HCT116 (cell line): ENCODE results near the gene RDH14. TPM values are rescaled to one million over a fixed set of nuclear protein-coding genes. Genes with fewer than 3 reads are reported as not detected.

Experiments
- ATAC-seq: fragments of 200-7000 bp; cut with Tn5 transposase; 2 replicates; pipeline ENCODE4 v1.9.1; 2020; ENCODE audit warnings: mild to moderate bottlenecking, moderate library complexity
- BruUV-seq: library from RNA; stranded (reverse); fragments of 400-500 nt; replicated peaks from 2 replicates; lab custom pipeline; 2021; lab: Mats Ljungman, UMichigan
- CTCF ChIA-PET: fragments of 300-600 bp; sonication (Branson Sonifier 250); formaldehyde crosslinking; loops from one replicate; lab custom pipeline; 2021; ENCODE audit warnings: antibody characterized with exemption; lab: Charles Lee
- POLR2A ChIA-PET: fragments of 300-600, 350-600 bp; sonication (Branson Sonifier 250); formaldehyde crosslinking; loops from one replicate; lab custom pipeline; 2021; ENCODE audit warnings: antibody characterized with exemption; lab: Charles Lee
- RAD21 ChIA-PET, 2 experiments: fragments of 300-600 bp; sonication (Branson Sonifier 250); formaldehyde crosslinking; loops; one replicate each; lab custom pipeline; 2023; ENCODE audit warnings: low total read pairs in 2 of 2; ENCODE audit not compliant: uncharacterized antibody in 2 of 2, unreplicated experiment in 2 of 2, low non-redundant PET in 1 of 2; lab: Charles Lee
- DNase-seq: peaks from one replicate; pipeline ENCODE4 v3.0.0-alpha.2; 2010; ENCODE audit warnings: low read depth, low spot score
- H2AFZ ChIP-seq: fragments of 200-600 bp; shearing (Covaris generic), sonication (generic); 2 replicates; pipeline ENCODE4 v1.6.1; 2017; ENCODE audit warnings: low read depth, mixed run types, mixed read lengths, antibody characterized with exemption, low read length; ENCODE audit not compliant: poor library complexity, severe bottlenecking
- H3K27ac ChIP-seq: 2 replicates; pipeline ENCODE4 v1.5.1; 2012; ENCODE audit warnings: low read depth, low read length
- H3K27me3 ChIP-seq: fragments of 200-600 bp; sonication (generic); 2 replicates; pipeline ENCODE4 v1.6.1; 2016; ENCODE audit warnings: mixed run types, low read length, mixed read lengths; ENCODE audit not compliant: insufficient read depth
- H3K36me3 ChIP-seq, 2 experiments: fragments of 200-500 bp in 1 of 2; fragments of 200-600 bp in 1 of 2; sonication (Bioruptor generic) in 1 of 2; sonication (generic) in 1 of 2; 2 replicates each; pipeline versions ENCODE4 v1.5.1 to v1.6.1; 2014 to 2016; ENCODE audit warnings: low read length in 2 of 2, inconsistent platforms in 1 of 2, mixed read lengths in 1 of 2, mixed run types in 1 of 2; ENCODE audit not compliant: insufficient read depth in 2 of 2, control insufficient read depth in 1 of 2
- H3K4me1 ChIP-seq, 2 experiments: fragments of 200-600 bp in 1 of 2; sonication (generic) in 1 of 2; 2 replicates each; pipeline versions ENCODE4 v1.5.1 to v1.6.1; 2012 to 2017; ENCODE audit warnings: low read length in 2 of 2, inconsistent platforms in 1 of 2, mild to moderate bottlenecking in 1 of 2, mixed read lengths in 1 of 2, mixed run types in 1 of 2, moderate library complexity in 1 of 2; ENCODE audit not compliant: insufficient read depth in 2 of 2, control insufficient read depth in 1 of 2
- H3K4me2 ChIP-seq: fragments of 200-600 bp; sonication (generic); 2 replicates; pipeline ENCODE4 v1.6.1; 2017; ENCODE audit warnings: mixed run types, low read length, mixed read lengths
- H3K4me3 ChIP-seq, 2 experiments: fragments of 200-600 bp in 1 of 2; sonication (generic) in 1 of 2; replicated peaks in 1 of 2; 2 replicates each; pipeline ENCODE4 v1.5.1; 2011 to 2016; ENCODE audit warnings: low read length in 2 of 2, control low read depth in 1 of 2, low read depth in 1 of 2, mild to moderate bottlenecking in 1 of 2, mixed read lengths in 1 of 2, mixed run types in 1 of 2
- H3K79me2 ChIP-seq: fragments of 200-600 bp; sonication (generic); 2 replicates; pipeline ENCODE4 v1.6.1; 2017; ENCODE audit warnings: mild to moderate bottlenecking, mixed run types, low read length, moderate library complexity, mixed read lengths; ENCODE audit not compliant: insufficient read depth
- H3K9ac ChIP-seq: fragments of 200-600 bp; sonication (generic); 2 replicates; pipeline ENCODE4 v1.6.1; 2016; ENCODE audit warnings: low read length, mixed read lengths
- H3K9me2 ChIP-seq: fragments of 200-600 bp; sonication (generic), shearing (Covaris generic); 2 replicates; pipeline ENCODE4 v1.6.1; 2017; ENCODE audit warnings: mixed run types, mild to moderate bottlenecking, moderate library complexity; ENCODE audit not compliant: insufficient read depth
- H3K9me3 ChIP-seq, 2 experiments: fragments of 200-500 bp in 1 of 2; fragments of 200-600 bp in 1 of 2; sonication (Bioruptor generic) in 1 of 2; sonication (generic) in 1 of 2; 2 replicates each; pipeline ENCODE4 v1.6.1; 2014 to 2017; ENCODE audit warnings: low read length in 2 of 2, mixed read lengths in 2 of 2, inconsistent platforms in 1 of 2, low read depth in 1 of 2, mild to moderate bottlenecking in 1 of 2, mixed run types in 1 of 2, moderate library complexity in 1 of 2; ENCODE audit not compliant: control insufficient read depth in 1 of 2, insufficient read depth in 1 of 2
- H4K20me1 ChIP-seq: fragments of 200-600 bp; sonication (generic), shearing (Covaris generic); 2 replicates; pipeline ENCODE4 v1.6.1; 2017; ENCODE audit warnings: mixed run types, mild to moderate bottlenecking, moderate library complexity; ENCODE audit not compliant: insufficient read depth
- ATF3 ChIP-seq: IDR thresholded peaks from 2 replicates; pipeline ENCODE4 v1.6.1; 2012
- CBX3 ChIP-seq: IDR thresholded peaks from 2 replicates; pipeline ENCODE4 v1.6.1; 2012; ENCODE audit warnings: low read depth
- CTCF ChIP-seq, 3 experiments: fragments of 200-600 bp in 1 of 3; sonication (generic) in 1 of 3; IDR thresholded peaks in 2 of 3; conservative IDR thresholded peaks in 1 of 3; 2 replicates each; pipeline ENCODE4 v1.5.1; 2012 to 2017; ENCODE audit warnings: low read depth in 2 of 3, low read length in 2 of 3, antibody characterized with exemption in 1 of 3, borderline replicate concordance in 1 of 3, control low read depth in 1 of 3, mild to moderate bottlenecking in 1 of 3, mixed read lengths in 1 of 3, mixed run types in 1 of 3, moderate library complexity in 1 of 3; ENCODE audit not compliant: insufficient read depth in 1 of 3
- EGR1 ChIP-seq: IDR thresholded peaks from 2 replicates; pipeline ENCODE4 v1.6.1; 2012; ENCODE audit warnings: low read depth
- ELF1 ChIP-seq: IDR thresholded peaks from 2 replicates; pipeline ENCODE4 v1.6.1; 2012; ENCODE audit warnings: low read depth, borderline replicate concordance
- EZH2 ChIP-seq: fragments of 200-600 bp; sonication (generic); IDR thresholded peaks from 2 replicates; pipeline ENCODE4 v1.6.1; 2017; ENCODE audit warnings: antibody characterized with exemption, mixed run types
- EZH2phosphoT487 ChIP-seq: fragments of 200-600 bp; IDR thresholded peaks from 2 replicates; pipeline ENCODE4 v1.6.1; 2018; ENCODE audit warnings: antibody characterized with exemption, borderline replicate concordance
- FOSL1 ChIP-seq: IDR thresholded peaks from 2 replicates; pipeline ENCODE4 v1.6.1; 2012; ENCODE audit warnings: low read depth
- JUND ChIP-seq: IDR thresholded peaks from 2 replicates; pipeline ENCODE4 v1.6.1; 2012
- MAX ChIP-seq: IDR thresholded peaks from 2 replicates; pipeline ENCODE4 v1.6.1; 2012
- POLR2A ChIP-seq: IDR thresholded peaks from 2 replicates; pipeline ENCODE4 v1.7.0; 2011; ENCODE audit warnings: borderline replicate concordance; ENCODE audit not compliant: insufficient read depth, insufficient read length; ENCODE audit errors: extremely low read depth
- RAD21 ChIP-seq: IDR thresholded peaks from 2 replicates; pipeline ENCODE4 v1.6.1; 2012; ENCODE audit warnings: low read depth, mild to moderate bottlenecking
- SIN3A ChIP-seq: IDR thresholded peaks from 2 replicates; pipeline ENCODE4 v1.6.1; 2012; ENCODE audit warnings: low read depth
- SP1 ChIP-seq: IDR thresholded peaks from 2 replicates; pipeline ENCODE4 v1.6.1; 2012; ENCODE audit warnings: low read depth
- SRF ChIP-seq: IDR thresholded peaks from 2 replicates; pipeline ENCODE4 v1.6.1; 2012; ENCODE audit warnings: low read depth
- TCF7L2 ChIP-seq: IDR thresholded peaks from 2 replicates; pipeline ENCODE4 v1.7.0; 2011; ENCODE audit warnings: borderline replicate concordance, inconsistent platforms; ENCODE audit not compliant: insufficient read depth, insufficient read length; ENCODE audit errors: extremely low read depth
- YY1 ChIP-seq: IDR thresholded peaks from 2 replicates; pipeline ENCODE4 v1.6.1; 2011; ENCODE audit warnings: low read length, low read depth, moderate library complexity, mild to moderate bottlenecking; ENCODE audit not compliant: insufficient replicate concordance; ENCODE audit errors: extremely low read depth
- ZBTB33 ChIP-seq: IDR thresholded peaks from 2 replicates; pipeline ENCODE4 v1.6.1; 2011; ENCODE audit warnings: mild to moderate bottlenecking, low read length, moderate library complexity; ENCODE audit not compliant: insufficient replicate concordance; ENCODE audit errors: extremely low read depth
- ZFX ChIP-seq: fragments of 450-650 bp; IDR thresholded peaks from 2 replicates; pipeline ENCODE4 v1.6.1; 2017
- ZNF274 ChIP-seq: fragments of 200-500 bp; sonication (Bioruptor generic); IDR thresholded peaks from 2 replicates; pipeline ENCODE4 v1.6.1; 2014; ENCODE audit warnings: mild to moderate bottlenecking, low read depth, low read length, inconsistent platforms
- intact Hi-C: fragments of 100-400 bp; cut with micrococcal nuclease; formaldehyde crosslinking; loops from 2 replicates; pipeline ENCODE4 v1.10.0; 2022
- total RNA-seq: library from RNA; stranded (reverse); gene quantifications from one replicate; pipeline ENCODE4 v1.2.1, GENCODE V29; 2021; ENCODE audit not compliant: unreplicated experiment

RDH14 gene
- total RNA-seq, 1 experiment from 2014 or later = 15.5 TPM

- H3K4me2 ChIP-seq = no peak overlapping the region
- RAD21 ChIA-PET = no interaction called here
- H3K9me2 ChIP-seq = no peaks in the 10 kb centered on the region
- no peaks in the 10 kb centered on the region for H3K79me2 ChIP-seq
- no peaks in the 10 kb centered on the region for H4K20me1 ChIP-seq
- H3K4me1 ChIP-seq = no peaks in the 10 kb centered on the region
- H3K4me3 ChIP-seq = no peak overlapping the region
- no peak overlapping the region for H3K9ac ChIP-seq
- no peak overlapping the region for H3K27ac ChIP-seq
- CTCF ChIA-PET = no interaction called here
- H2AFZ ChIP-seq = no peak overlapping the region
- DNase-seq (no peak), ATAC-seq (no peak)
- TF ChIP-seq FOSL1 (no peak), ELF1 (no peak), ATF3 (no peak), MAX (no peak), ZBTB33 (no peak), POLR2A (no peak), CTCF (IDR thresholded peaks at IDR 0.05 in 2 of 3, conservative IDR thresholded peaks at IDR 0.05 in 1 of 3; ENCODE audit: borderline replicate concordance in 1 of 3, insufficient read depth in 1 of 3, low read depth in 2 of 3, low read length in 2 of 3) (no peak), JUND (no peak), EZH2 (no peak), YY1 (no peak), EZH2phosphoT487 (no peak), ZNF274 (no peak), ZFX (no peak), EGR1 (no peak), SIN3A (no peak), CBX3 (no peak), SP1 (no peak), SRF (no peak), RAD21 (no peak), TCF7L2 (no peak)
- no peaks in the 10 kb centered on the region for H3K9me3 ChIP-seq
- BruUV-seq = no TSS peak
- H3K27me3 ChIP-seq = no peaks in the 10 kb centered on the region
- no peaks in the 10 kb centered on the region for H3K36me3 ChIP-seq
- intact Hi-C loops = no loop called here
- POLR2A ChIA-PET = no interaction called here
These were observed 25.1 kb upstream of the RDH14 start for GRCh38 chr2:18585526-18585925.
